Measurements from ENCODE around the gene DDX42.

Gene DDX42, protein sequence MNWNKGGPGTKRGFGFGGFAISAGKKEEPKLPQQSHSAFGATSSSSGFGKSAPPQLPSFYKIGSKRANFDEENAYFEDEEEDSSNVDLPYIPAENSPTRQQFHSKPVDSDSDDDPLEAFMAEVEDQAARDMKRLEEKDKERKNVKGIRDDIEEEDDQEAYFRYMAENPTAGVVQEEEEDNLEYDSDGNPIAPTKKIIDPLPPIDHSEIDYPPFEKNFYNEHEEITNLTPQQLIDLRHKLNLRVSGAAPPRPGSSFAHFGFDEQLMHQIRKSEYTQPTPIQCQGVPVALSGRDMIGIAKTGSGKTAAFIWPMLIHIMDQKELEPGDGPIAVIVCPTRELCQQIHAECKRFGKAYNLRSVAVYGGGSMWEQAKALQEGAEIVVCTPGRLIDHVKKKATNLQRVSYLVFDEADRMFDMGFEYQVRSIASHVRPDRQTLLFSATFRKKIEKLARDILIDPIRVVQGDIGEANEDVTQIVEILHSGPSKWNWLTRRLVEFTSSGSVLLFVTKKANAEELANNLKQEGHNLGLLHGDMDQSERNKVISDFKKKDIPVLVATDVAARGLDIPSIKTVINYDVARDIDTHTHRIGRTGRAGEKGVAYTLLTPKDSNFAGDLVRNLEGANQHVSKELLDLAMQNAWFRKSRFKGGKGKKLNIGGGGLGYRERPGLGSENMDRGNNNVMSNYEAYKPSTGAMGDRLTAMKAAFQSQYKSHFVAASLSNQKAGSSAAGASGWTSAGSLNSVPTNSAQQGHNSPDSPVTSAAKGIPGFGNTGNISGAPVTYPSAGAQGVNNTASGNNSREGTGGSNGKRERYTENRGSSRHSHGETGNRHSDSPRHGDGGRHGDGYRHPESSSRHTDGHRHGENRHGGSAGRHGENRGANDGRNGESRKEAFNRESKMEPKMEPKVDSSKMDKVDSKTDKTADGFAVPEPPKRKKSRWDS

DNA sequence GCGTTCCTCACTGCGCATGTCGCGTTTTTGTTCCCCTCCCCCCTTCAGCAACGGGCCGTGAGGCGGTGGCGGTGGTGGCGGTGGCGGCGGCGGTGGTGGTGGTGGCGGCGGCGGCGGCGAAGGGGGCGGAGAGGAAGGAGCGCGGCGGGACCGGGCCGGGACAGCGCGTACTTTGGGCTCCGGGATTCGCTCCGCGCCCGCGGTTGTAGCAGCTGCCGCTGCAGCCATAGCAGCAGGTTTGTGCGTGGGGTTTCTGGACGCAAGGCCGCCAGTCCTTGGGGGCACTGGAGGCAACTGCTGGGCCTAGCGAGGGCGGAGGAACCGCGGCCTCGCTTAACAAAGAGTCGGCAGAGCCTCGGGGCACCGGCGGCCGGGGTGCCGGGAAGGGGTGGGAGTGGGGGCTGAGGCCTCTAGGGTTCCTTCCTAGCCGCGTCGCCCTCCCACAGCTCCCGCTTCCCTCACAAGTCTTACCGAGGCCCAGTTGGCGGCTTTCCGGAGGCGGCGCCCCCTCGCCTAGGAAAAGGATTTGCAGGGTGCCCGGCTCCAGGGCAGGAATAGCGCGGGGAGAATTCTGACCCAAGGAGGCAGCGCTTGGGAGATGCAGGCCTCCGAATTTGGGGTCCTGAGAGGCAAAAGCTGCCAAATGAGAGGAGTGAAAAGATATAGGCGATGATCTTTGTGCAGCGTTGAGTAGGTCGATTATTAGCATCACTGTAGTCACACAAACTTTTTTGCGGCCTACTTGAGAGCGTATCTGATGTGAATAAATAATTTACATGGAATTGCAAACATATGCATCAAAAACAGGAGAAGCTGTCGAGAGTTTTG, at the start of gene DDX42:
Gene DDX42, plus strand, starts transcription at position 30 of the 828 bp plus-strand sequence. CDS start 12,880 bp downstream, outside the sequence.
- peaks cover 62% of the 10 kb centered on the region for H3K4me1 Mint-ChIP-seq
- DNase-seq (peak; percentile 93), ATAC-seq (peak; percentile 7)

DNA sequence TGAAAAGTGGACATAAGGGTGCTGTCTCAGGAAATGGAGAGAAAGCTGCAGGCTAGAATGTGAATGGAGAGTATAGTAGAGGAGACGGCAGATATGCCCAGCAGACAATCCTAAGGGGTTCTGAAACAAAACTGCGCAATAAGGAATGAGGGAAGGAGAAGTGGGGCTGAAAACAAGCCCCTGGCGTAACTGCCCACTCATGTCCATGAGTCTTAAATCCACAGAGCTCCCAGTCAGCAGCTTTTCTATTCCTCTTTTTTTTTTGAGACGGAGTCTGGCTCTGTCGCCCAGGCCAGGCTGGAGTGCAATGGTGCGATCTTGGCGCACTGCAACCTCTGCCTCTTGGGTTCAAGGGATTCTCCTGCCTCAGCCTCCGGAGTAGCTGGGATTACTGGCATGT, 38.3 kb upstream of the DDX42 start:
- peaks cover 19% of the 10 kb centered on the region for H3K4me1 Mint-ChIP-seq
- DNase-seq (no peak), ATAC-seq (no peak)
- no peaks in the 10 kb centered on the region for H3K9me3 Mint-ChIP-seq
- no peak overlapping the region for H3K27ac Mint-ChIP-seq
- peaks cover 7% of the 10 kb centered on the region for H3K36me3 Mint-ChIP-seq (ENCODE audit: low read depth)
- H3K27me3 Mint-ChIP-seq = no peaks in the 10 kb centered on the region
- H3K4me3 Mint-ChIP-seq = no peak overlapping the region

More for the DNA sequence above, at the start of gene DDX42:
- H3K4me3 Mint-ChIP-seq = peak within 1 kb of the TSS; percentile 98
- H3K27me3 Mint-ChIP-seq = peaks cover 5% of the 10 kb centered on the region
- H3K9me3 Mint-ChIP-seq = no peaks in the 10 kb centered on the region
- H3K27ac Mint-ChIP-seq = peak within 1 kb of the TSS; percentile 100
- H3K36me3 Mint-ChIP-seq (ENCODE audit: low read depth) = peaks cover 53% of the 10 kb centered on the region

DNA sequence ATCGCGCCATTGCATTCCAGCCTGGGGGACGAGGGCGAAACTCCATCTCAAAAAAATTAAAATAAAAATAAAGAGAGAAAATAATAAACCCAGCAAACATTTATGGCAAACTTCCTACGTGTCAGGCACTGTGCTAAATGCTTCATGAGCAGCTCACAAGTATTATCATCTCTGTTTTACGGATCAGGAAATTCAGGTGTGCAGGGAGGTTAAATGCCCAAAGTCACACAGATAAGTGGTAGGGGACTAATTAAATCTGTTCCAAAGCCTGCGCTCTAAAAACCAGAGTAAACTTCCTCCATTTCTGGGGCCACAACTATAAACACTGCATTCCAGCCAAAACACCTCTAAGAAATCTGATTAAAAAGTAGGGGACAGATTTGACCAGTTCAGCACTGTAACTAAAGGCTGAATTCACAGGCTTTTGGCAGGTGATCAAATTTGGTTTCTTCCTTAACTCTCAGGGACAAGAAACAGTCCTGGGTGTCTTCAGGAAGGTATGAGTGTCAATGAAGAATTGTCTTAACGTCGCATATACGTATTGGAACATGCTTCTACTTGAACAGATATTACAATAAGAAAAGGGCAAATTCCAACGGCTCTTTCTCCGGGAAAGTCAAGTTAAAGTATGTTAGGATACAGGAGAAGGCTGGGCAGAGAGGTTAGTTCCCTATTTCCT, 33.4 kb upstream of the DDX42 start:
- ATAC-seq = no peak
- DNase-seq = no peak
- Mint-ChIP-seq H3K4me3 (peak overlapping the region; percentile 96), H3K36me3 (ENCODE audit: low read depth) (peaks cover 6% of the 10 kb centered on the region), H3K4me1 (peaks cover 33% of the 10 kb centered on the region), H3K27ac (peak overlapping the region; percentile 96), H3K27me3 (no peaks in the 10 kb centered on the region), H3K9me3 (no peaks in the 10 kb centered on the region)

GRCh38 chr17:63741143-63741407, 32.9 kb upstream of the DDX42 start:
- ATAC-seq (no peak), DNase-seq (no peak)
- peaks cover 10% of the 10 kb centered on the region for H3K36me3 Mint-ChIP-seq (ENCODE audit: low read depth)
- peaks cover 33% of the 10 kb centered on the region for H3K4me1 Mint-ChIP-seq
- no peaks in the 10 kb centered on the region for H3K27me3 Mint-ChIP-seq
- peak overlapping the region; percentile 96 for H3K4me3 Mint-ChIP-seq
- H3K27ac Mint-ChIP-seq = peak overlapping the region; percentile 96
- H3K9me3 Mint-ChIP-seq = no peaks in the 10 kb centered on the region

- Mint-ChIP-seq H3K27me3 (no peaks in the 10 kb centered on the region), H3K27ac (peak within 1 kb of the TSS; percentile 96), H3K9me3 (no peaks in the 10 kb centered on the region), H3K4me1 (peaks cover 33% of the 10 kb centered on the region), H3K4me3 (peak within 1 kb of the TSS; percentile 96), H3K36me3 (ENCODE audit: low read depth) (peaks cover 13% of the 10 kb centered on the region)
- peak; percentile 92 for ATAC-seq
- DNase-seq = peak; percentile 100
Observed at GRCh38 chr17:63741408-63742173, 32.4 kb upstream of the DDX42 start, which contains the start of gene STRADA. Gene STRADA (minus strand): TSS chr17:63741799. CDS start chr17:63728369, 13,430 bp downstream.

DNA sequence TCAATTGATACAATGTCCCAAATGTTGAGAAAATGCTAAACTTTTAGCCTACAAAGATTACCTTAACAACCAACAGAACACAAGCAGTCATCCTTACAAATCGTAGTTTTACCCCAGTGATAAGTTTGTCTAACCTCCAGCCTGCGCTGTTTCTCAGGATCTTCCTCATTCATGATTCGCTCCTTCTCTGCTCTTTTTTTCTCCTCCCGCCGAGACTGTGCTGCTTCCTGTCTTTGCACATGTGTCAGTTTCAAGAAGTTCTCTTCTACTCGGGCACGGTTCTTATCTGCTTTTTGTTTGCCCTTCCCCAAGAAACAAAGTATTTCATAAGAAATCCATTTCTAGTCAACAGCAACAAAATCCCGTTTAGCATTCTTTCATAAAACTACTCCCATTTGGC, 22.2 kb upstream of the DDX42 start:
- H3K4me1 Mint-ChIP-seq = peaks cover 16% of the 10 kb centered on the region
- DNase-seq = no peak

DNA sequence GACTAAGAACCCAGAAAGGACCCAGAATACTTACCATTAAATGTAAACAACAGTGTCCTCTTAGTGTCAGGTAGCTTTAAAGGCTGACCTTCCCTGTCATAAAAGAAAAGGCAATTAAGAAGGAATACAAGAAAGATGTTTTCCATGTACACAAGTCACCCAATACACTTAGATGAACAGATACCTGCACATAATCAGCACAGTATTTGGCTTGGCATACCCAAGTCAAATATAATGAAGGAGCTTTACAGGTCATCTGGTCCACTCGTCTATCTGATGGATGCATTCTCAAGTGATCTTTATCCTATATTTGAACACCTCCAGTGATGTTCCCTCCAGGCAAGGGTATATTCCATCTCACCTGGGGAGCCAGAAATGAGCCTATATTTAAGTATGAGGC, 21.3 kb upstream of the DDX42 start:
- peaks cover 57% of the 10 kb centered on the region for H3K36me3 Mint-ChIP-seq (ENCODE audit: low read depth)
- peaks cover 16% of the 10 kb centered on the region for H3K4me1 Mint-ChIP-seq
- H3K27me3 Mint-ChIP-seq = no peaks in the 10 kb centered on the region
- no peak for DNase-seq
- ATAC-seq = no peak
- no peak overlapping the region for H3K27ac Mint-ChIP-seq
- H3K9me3 Mint-ChIP-seq = no peaks in the 10 kb centered on the region
- H3K4me3 Mint-ChIP-seq = no peak overlapping the region

More for the DNA sequence above, 22.2 kb upstream of the DDX42 start:
- peaks cover 55% of the 10 kb centered on the region for H3K36me3 Mint-ChIP-seq (ENCODE audit: low read depth)
- peak overlapping the region; percentile 37 for H3K4me3 Mint-ChIP-seq
- ATAC-seq = no peak
- H3K27me3 Mint-ChIP-seq = no peaks in the 10 kb centered on the region
- no peaks in the 10 kb centered on the region for H3K9me3 Mint-ChIP-seq
- peak overlapping the region; percentile 79 for H3K27ac Mint-ChIP-seq

GRCh38 chr17:63753215-63753614, 20.8 kb upstream of the DDX42 start:
- DNase-seq (no peak), ATAC-seq (no peak)
- Mint-ChIP-seq H3K4me1 (peaks cover 16% of the 10 kb centered on the region), H3K4me3 (no peak overlapping the region), H3K9me3 (no peaks in the 10 kb centered on the region), H3K27me3 (no peaks in the 10 kb centered on the region), H3K36me3 (ENCODE audit: low read depth) (peaks cover 59% of the 10 kb centered on the region), H3K27ac (no peak overlapping the region)

DNA sequence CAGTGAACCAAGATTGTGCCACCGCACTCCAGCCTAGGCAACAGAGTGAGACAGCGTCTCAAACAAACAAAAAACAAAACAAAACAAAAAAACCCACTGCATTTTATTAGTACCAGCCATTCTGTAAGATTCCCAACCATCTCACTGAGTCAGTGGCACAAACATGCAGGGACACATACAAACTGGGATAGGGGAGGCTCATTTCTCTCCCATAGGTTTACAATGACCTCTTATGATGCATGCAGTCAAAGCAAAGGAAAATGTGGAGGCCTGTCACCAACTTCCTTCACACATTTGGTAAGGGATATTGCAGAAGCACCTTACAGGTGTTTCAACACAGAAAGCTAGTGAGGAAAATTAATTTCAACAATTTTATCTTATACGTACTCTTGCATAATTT, 19.9 kb upstream of the DDX42 start:
- no peak overlapping the region for H3K27ac Mint-ChIP-seq
- H3K36me3 Mint-ChIP-seq (ENCODE audit: low read depth) = peaks cover 60% of the 10 kb centered on the region
- no peak for DNase-seq

GRCh38 chr17:63758428-63758827, 15.5 kb upstream of the DDX42 start:
- Mint-ChIP-seq H3K9me3 (no peaks in the 10 kb centered on the region), H3K27me3 (no peaks in the 10 kb centered on the region), H3K4me3 (no peak overlapping the region), H3K36me3 (ENCODE audit: low read depth) (peaks cover 66% of the 10 kb centered on the region), H3K4me1 (peaks cover 14% of the 10 kb centered on the region), H3K27ac (no peak overlapping the region)
- no peak for ATAC-seq
- DNase-seq = no peak

More for the DNA sequence above, 19.9 kb upstream of the DDX42 start:
- ATAC-seq = no peak
- H3K4me3 Mint-ChIP-seq = no peak overlapping the region
- H3K27me3 Mint-ChIP-seq = no peaks in the 10 kb centered on the region
- no peaks in the 10 kb centered on the region for H3K9me3 Mint-ChIP-seq
- H3K4me1 Mint-ChIP-seq = peaks cover 16% of the 10 kb centered on the region

GRCh38 chr17:63760771-63761539, 13.0 kb upstream of the DDX42 start:
- Mint-ChIP-seq H3K27me3 (no peaks in the 10 kb centered on the region), H3K27ac (peak overlapping the region; percentile 44), H3K4me1 (peaks cover 16% of the 10 kb centered on the region), H3K36me3 (ENCODE audit: low read depth) (peaks cover 71% of the 10 kb centered on the region), H3K9me3 (no peaks in the 10 kb centered on the region), H3K4me3 (no peak overlapping the region)
- ATAC-seq (peak; percentile 94), DNase-seq (peak; percentile 42)

DNA sequence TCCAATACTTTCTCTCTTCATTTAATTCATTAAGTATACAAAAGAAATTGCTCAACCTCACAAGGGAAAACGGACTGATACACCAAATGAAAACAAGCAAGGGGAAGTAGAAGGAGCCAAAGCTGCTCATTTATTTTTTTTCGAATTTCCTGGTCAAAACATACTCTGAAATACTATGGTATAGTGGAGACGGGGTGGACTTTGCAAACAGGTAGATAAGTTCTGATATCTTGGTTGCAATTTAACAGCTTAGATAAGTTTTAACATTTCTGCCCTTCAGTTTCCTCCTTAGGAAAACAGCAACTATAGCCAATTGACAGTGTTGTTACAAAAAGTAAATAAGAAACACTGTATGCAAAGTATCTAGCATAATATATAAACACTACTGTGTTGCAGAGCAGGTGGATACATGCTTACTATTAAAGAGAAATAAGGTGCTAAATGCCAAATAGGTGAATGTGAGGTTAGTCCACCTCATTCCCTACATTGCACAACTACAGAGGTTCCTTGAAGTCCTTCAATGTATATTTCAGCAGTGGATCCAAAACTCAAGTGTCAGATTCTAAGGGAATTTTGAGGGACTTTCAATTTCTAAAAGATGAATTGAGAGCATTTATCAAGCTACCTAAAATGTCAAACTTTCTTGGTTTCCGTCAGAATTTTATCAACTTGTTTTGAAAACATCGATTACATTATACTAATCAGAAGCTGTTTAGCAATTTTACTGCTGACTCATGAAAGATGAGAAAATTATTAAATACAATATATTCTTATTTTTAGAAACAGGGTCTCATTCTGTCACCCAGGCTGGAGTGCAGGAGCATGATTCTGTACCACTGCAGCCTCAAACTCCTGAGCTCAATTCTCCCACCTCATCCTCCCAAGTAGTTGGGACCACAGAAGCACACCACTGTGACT, 11.6 kb upstream of the DDX42 start:
- peaks cover 65% of the 10 kb centered on the region for H3K36me3 Mint-ChIP-seq (ENCODE audit: low read depth)
- H3K27me3 Mint-ChIP-seq = no peaks in the 10 kb centered on the region
- H3K27ac Mint-ChIP-seq = peak overlapping the region; percentile 4
- peaks cover 21% of the 10 kb centered on the region for H3K4me1 Mint-ChIP-seq
- H3K4me3 Mint-ChIP-seq = no peak overlapping the region
- no peaks in the 10 kb centered on the region for H3K9me3 Mint-ChIP-seq
- ATAC-seq (no peak), DNase-seq (no peak)
